HG03196 (cell line): Measurements from ENCODE around the gene MZB1.

Experiments
- ATAC-seq: cut with Tn5 transposase; IDR thresholded peaks from one replicate; pipeline ENCODE4 v1.9.1; 2021; ENCODE audit not compliant: unreplicated experiment

The MZB1 gene

GRCh38 chr5:139389701-139390638 lies at the start of gene MZB1:
Gene MZB1, minus strand, starts transcription at chr5:139389913. Its CDS starts 57 bp downstream, at chr5:139389856.
- ATAC-seq = peak; percentile 37

DNA sequence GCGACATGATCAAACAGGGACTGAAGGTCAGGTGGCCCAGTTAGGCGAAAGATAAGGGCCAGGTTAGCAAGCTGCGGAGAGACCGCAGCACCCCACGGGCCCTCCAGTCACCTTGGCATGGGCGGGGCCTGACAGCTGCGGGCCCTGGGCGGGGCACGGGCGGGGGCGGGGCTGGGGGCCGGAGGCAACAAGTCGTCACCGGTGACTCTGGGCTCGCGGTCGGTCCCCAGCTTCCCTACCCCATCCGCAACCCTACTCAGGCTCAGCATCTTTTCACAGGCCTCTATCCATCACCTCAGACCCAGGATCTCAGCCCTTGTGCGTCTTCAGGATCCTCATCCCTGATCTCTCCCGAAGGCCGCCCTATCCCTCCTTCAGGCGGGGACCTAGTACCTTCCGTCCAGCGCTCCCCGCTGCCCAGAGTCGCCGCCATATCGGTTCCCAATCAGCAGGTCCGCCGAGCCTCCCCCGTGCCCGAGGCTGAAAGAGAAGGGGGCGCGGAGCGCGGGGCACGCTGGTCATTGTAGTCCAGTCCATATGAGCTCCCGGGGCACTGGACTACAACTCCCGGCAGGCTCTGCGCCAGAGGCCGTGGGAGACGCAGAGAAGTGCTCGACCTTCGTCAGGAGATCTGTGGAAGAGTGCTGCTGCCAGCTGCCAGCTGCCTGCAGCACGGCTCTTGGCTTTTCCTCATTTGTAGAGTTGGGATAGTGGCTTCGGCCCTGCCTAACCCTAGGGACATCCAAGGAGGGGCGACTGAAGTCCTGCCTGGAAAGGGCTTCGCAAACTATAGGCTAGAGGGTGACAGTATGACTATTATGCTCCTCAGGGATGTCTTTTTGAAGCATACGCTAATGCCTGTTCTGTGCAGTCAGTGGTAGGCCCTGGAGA lies 49.5 kb upstream of the MZB1 start, which contains the start of gene DNAJC18:
Gene DNAJC18 (minus strand): TSS at position 513 of the 891 bp plus-strand sequence. CDS start 80 bp downstream, at position 433.
- peak; percentile 90 for ATAC-seq

DNA sequence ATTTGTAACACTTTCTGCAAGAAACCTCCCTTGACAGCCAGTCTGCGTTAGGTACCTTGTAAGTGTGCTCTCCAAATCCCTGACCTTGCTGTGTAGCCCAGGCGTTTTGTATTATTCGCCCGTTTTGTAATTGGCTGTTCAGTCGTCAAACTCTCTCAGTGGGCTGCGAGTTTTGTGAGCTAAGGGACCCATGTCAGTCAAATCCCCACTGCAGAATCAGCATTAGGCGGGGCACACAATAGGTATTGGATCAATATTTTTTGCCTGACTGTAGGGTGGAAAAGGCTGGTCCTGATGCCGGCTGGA lies 48.9 kb upstream of the MZB1 start:
- no peak for ATAC-seq

- no peak for ATAC-seq
Measured at GRCh38 chr5:139435676-139436075, 46.0 kb upstream of the MZB1 start.

DNA sequence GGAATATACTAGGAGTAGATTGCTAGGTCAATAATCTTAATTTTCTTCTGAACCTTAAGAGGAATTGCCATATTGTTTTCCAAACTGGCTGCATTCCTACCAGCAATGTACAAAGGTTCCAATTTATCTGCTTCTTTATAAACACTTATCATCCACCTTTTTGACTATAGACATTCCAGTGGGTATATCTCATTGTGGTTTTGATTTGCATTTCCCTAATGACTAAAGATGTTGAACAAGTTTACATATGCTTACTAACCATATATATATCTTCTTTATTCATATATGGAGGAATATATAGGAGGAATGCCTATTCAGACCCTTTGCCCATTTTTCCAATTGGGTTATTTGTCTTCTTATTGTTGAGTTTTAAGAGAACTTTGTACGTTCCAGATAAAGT lies 42.0 kb upstream of the MZB1 start:
- no peak for ATAC-seq

DNA sequence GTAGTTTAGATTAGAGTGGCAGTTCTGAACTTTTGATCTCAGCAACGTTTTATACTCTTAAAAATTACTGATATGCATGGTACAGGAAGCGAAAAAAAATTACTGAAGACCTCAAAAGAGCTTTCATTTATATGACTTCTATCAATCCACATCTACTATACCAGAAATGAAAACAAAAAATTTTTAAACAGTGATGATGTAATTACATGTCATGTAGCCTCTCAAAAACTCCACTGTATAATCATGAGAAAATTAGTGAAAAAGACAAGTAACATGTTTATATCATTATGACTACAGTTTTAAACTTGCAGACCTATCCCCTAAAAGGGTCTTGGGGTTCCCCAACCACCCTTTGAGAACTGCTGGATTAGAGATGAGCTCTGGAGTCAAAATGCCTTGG lies 40.3 kb upstream of the MZB1 start:
- no peak for ATAC-seq

DNA sequence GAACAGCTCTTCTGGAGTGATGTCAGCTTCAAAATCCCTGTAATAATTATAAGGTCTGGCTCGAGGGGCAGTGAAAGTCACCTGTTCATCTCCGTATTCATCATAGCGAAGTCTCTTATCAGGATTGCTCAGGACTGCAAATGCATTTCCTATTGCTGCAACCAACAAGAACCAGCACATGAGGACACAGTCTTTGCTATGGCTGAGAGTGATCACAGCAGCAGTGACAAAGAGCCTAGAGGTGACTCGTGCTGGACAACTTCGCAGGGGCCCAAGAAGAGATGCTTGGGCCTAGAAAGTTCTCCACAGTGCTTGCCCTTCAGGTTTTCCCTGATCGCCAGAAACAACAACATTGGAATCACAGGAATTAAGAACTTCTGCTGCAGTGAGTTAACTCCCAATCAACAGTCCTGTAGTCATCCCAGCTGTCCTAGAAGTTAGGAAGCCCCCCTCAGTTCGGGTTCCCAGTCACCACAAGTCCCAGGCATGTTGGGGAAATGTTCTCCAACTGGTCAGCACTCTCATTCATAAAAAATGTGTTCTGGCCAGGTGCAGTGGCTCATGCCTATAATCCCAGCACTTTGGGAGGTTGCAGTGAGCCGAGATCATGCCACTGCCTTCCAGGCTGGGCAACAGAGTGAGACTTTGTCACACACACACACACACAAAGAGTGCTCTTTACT lies 36.6 kb upstream of the MZB1 start:
- ATAC-seq = no peak

DNA sequence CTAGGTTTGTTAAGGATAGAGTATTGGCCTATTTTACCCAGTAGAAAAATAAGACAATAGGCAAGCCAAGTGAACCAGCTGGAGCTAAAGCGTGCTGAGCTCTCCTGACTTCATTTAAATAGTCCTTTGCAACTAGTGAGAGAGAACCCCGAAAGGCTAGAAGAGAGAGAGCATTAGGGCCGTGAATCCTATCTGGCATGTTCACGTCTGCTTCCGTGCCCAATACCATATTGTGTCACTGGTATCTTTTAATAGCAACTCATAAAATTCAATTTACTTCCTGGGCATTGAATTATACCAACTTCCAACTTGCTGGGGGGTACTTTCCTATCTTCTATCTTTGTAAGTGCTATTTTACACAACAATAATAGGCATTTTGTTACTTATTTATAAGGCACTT lies 35.8 kb upstream of the MZB1 start:
- no peak for ATAC-seq

- ATAC-seq = no peak
Measured at GRCh38 chr5:139422307-139422893, 32.7 kb upstream of the MZB1 start.

DNA sequence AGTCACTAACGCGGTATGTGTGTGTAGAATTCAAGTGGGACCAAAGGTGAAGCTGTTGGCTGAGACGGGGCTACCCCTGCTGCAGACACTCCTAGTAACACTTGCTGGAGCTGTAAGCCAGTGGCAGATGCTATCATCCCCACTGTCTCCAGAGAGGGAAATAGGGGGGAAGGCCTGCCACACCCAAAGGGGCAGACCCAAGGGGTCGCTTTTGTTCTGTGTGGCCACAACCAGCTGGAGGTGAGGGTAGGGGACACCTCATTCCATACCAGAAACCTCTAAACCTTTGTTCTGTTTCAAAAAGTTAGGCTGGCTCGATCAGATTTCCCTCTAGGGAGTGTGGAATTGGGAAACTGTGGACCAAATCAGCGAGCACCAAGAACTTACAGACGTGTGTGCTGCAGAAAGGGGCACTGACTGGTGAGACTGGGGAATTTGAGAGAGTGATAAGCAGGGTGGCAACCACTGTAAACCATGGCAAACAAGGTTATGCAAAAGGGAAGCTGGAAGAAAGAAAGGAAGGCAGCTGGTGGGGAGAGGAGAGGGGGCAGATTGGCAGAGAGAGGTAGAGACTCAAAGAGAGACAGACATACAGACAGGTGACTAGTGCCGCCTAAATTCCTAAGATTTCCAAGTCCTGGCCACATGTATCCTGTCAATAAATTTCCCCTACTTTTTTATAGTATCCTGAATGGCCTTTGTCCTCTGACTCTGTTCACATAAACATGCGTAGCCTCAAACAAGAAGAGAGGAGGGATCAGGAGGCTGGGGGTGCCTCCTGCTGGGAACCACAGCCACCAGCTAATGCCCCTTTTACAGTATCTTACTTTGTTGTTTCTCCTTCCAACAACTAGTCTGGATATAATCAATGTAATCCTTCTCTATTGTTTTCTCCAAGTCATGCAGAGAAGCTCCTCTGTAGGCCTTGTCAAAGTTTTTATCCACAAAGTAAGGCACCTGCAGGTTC lies 29.8 kb upstream of the MZB1 start:
- ATAC-seq = no peak

- ATAC-seq = no peak
Measured at GRCh38 chr5:139418793-139419192, 29.1 kb upstream of the MZB1 start.

- no peak for ATAC-seq
Measured at GRCh38 chr5:139417214-139417613, 27.5 kb upstream of the MZB1 start.

DNA sequence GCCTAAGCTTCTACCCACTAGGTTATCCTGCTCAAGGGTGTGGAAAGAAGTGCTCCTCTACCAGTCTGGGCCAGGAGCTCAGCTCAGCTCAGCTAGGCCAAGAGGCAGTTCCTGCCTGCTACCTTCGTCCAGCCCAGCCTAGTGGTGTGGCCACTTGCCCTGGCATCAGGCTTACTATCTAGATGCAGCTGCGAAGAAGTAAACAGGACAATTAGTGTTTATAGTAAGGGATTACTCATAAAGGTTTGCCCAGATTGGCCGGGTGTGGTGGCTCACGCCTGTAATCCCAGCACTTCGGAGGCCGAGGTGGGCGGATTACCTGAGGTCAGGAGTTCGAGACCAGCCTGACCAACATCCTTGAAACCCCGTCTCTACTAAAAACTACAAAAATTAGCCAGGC lies 26.9 kb upstream of the MZB1 start:
- no peak for ATAC-seq

DNA sequence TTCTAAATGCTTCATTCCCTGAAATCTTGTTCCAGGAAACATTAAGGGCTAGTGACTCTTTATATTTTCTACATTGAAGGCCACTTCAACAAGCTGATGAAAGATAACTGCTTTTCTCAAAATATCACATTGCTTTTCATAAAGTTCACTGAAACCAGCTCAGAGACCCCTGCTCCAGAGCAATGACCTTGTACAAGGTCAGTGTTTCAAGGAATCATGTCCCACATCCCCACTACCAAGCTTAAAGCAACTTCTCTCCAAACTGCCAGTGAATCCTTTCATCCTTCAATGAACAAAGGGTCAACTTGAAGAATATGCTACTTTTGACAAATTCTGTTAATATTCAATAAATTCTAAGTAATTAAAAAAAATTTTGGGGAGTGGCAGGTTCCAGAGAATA lies 26.2 kb upstream of the MZB1 start:
- no peak for ATAC-seq

- ATAC-seq = no peak
Measured at GRCh38 chr5:139415221-139415861, 25.6 kb upstream of the MZB1 start.

DNA sequence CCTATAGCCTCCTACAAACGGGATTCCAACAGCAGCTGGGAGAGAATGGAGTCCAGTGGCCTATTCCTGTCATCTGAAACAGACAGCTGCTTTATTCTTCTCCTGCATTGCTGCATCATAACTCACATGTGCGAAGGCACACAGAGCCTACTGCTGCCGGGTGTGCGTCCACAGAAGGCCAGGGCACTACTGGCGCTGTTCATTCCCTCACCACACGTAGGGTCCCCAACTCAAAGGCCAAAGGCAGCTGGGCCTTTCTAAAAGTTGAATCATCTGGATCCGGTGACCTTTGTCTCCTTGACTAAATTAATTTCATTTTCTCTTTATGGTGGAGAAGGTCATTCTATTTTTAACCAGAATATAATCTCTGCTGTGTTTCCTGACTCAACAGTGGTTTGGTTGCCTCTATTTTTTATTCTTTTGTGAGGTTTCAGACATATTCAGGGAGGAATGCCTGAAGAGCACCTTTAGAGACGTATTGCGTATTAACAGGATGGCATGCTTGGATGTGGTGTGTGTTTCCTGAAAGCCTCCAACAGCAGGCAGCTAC lies 24.9 kb upstream of the MZB1 start:
- ATAC-seq = no peak

DNA sequence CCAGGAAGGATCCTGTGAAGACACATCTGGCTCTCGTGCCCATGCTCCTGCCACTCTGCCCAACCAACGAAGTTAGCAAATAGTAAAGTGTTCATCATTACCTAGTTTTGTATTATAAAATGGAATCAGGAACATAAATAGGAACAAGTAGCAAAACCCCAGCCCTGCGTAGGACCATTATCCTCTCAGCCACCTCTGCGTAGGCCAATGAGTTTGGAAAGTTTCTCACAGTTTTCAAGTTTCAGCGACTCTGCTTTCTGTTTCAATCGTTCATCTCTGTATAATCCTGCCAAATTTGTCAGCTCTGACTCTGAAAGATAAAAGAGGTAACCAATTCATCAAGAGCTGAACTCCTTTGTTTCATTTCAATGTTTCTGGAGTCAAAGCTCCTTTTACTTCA lies 24.2 kb upstream of the MZB1 start:
- no peak for ATAC-seq

DNA sequence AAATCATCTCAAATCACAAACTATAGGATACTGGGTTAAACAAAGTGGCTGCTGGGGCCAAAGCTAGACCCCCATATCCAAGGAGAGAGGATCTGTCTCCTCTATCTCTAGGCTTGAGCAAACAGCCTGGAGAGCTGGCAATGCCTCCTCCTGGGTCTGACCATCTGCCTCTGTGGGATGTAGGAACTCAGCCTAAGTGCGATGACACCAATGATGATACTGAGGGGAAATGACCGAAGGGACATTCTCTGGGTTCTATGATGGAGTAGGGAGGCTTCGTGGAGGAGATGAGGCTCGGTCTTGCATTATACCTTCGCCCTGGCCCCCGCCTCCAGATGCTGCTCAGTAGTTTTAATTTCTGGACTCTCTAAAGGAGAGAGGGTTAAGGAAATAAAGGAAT lies 23.4 kb upstream of the MZB1 start:
- no peak for ATAC-seq
